ENCODE measurements around the gene TMEM174.

The TMEM174 gene

DNA sequence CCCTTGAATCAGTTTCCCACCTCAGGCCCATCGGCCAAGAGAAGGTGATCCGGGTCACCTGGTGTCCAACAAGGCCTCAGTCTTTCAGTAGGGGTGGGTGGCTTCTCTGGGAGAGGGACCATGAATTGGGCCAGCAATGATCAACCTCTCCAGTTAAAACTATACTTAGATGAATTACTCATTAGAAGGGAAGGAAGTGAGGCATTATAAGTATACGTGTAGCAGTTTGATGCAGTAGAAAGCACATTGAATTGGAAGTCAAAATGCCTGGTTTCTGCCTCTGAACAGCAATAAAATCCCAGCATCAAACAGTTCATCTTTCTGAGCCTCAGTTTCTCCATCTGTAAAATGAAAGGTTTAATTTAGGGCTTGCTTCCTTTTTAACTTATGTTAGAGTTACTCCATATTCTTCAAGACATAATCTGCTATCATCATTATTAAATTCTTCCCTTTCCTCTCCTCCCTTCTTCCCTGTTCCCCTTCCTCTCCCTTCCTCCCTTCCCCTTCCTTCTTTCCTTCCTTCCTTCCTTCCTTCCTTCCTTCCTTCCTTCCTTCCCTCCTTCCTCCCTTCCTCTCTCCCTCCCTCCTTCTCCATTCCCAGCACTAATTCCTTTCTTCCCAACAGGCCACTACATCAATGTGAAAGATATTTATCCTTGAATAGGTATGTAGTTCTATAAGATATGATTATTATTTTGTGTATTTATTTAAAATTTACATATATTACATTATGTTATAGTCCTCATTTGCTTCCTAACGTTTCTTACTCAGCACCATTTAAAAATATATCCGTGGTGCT is 18.6 kb upstream of the TMEM174 start:
- DNase-seq, result no peak

GRCh38 chr5:73155271-73156222 is 17.4 kb upstream of the TMEM174 start:
- no peak for DNase-seq

GRCh38 chr5:73157414-73158303 is 15.3 kb upstream of the TMEM174 start:
- no peak for DNase-seq

GRCh38 chr5:73158313-73158712 is 14.7 kb upstream of the TMEM174 start:
- peak; percentile 33 for DNase-seq

DNA sequence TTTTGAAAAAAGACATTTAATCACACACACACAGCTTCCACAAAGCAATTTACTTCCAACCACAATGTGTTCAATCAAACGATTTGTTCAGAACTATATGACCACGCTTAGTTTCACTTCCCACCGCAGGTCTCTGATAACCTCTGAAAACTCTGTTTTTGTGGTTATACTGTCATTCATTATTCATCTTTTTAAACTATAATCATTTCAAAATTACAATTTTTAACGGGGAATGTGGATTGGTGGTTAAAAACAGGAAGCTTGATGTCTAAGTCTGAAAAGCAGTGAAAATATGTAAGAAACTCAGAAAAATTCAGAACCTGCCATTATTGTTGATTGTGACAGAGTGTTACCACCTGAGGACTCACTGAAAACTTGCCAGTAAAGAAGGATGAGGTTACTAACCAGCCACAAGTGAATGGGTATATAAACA is 12.7 kb upstream of the TMEM174 start:
- DNase-seq, result no peak

- DNase-seq, result no peak
Observed at GRCh38 chr5:73170522-73170921, 2.5 kb upstream of the TMEM174 start.

DNA sequence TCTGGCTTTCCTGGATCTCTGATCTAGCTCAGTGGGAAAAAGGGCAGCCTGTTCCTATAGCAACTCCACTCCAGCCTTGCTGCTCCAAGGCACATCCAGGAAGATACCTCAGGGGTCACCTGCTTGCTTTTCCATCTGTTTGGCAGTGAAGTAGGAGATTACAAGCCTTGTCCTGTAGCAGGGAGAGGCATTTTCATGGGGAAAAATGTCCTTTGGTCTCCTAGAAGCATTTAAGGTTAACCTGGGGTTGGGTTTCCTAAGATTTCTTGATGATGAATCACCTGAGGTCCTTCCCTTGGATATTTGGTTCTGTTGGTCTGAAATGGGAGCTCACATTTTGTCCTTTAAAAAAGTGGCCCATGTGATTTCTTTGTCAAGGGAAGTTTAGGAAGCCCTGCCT is 1.5 kb upstream of the TMEM174 start:
- no peak for DNase-seq

DNA sequence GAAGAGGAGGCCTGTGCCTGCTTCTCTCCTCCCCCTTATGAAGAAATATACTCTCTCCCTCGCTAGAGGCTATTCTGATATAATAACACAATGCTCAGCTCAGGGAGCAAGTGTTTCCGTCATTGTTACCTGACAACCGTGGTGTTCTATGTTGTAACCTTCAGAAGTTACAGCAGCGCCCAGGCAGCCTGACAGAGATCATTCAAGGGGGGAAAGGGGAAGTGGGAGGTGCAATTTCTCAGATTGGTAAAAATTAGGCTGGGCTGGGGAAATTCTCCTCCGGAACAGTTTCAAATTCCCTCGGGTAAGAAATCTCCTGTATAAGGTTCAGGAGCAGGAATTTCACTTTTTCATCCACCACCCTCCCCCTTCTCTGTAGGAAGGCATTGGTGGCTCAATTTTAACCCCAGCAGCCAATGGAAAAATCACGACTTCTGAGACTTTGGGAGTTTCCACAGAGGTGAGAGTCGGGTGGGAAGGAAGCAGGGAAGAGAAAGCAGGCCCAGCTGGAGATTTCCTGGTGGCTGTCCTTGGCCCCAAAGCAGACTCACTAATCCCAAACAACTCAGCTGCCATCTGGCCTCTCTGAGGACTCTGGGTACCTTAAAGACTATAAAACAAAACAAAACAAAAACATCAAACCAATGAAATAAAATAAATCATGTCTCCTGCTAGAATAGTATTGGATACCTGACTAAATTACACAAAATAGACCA is 1.3 kb downstream of the TMEM174 start:
- DNase-seq, result no peak

DNA sequence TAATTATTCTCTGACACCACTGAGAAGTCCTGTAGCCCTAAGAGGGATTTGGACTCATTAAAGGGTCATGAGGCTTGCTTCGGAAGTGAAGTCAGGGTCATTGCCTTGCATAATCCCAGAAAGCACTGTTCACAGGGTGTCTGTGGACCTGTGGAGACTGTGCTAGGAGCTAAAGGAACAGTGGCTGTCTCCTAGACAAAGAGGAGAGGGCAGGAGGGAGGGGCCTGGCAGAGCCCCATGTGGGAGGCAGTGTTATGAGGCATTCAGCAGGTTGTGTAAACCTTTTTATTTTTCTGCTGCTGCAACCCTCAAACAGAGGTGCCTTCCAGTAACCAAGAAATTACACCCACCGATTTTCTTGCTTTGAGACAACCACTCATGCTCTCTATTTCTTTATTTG is 3.3 kb downstream of the TMEM174 start:
- no peak for DNase-seq

GRCh38 chr5:73178265-73178664 is 5.3 kb downstream of the TMEM174 start:
- no peak for DNase-seq

GRCh38 chr5:73179730-73180129 is 6.7 kb downstream of the TMEM174 start:
- DNase-seq, result no peak

DNA sequence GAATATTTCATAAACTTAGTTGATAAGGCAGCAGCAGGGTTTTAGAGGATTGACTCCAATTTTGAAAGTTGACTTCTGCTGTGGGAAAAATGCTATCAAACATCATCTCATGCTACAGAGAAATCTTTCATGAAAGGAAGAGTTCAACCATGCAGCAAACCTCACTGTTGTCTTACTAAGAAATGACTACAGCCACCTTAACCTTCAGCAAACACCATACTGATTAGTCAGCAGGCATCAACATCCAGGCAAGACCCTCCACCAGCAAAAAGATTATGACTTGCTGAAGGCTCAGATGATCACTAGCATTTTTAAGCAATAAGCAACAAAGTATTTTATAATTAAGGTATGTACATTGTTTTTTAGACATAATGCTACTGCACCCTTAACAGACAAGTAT is 7.6 kb downstream of the TMEM174 start:
- DNase-seq, result no peak

DNA sequence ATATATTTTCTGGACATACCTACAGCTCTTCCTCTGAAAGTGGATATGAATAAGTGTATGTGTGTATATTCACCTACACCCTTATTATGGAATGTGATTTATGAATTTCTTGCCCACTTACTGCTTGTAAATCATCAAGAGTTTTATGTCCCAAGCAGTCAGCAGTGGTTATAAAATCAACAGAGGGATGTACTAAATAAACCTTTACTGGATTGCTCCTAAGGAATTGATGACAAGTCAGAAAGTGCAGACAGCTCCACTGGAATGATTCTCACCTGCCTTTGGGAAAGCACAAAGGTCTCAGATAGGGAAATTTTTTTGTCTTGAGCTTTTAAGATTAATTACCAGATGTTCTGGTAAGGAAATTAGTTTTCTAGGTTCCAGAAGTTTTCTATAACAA is 9.3 kb downstream of the TMEM174 start:
- DNase-seq, result no peak

GRCh38 chr5:73183000-73183399 is 10.0 kb downstream of the TMEM174 start:
- DNase-seq, result no peak

GRCh38 chr5:73183481-73183891 is 10.5 kb downstream of the TMEM174 start:
- no peak for DNase-seq

DNA sequence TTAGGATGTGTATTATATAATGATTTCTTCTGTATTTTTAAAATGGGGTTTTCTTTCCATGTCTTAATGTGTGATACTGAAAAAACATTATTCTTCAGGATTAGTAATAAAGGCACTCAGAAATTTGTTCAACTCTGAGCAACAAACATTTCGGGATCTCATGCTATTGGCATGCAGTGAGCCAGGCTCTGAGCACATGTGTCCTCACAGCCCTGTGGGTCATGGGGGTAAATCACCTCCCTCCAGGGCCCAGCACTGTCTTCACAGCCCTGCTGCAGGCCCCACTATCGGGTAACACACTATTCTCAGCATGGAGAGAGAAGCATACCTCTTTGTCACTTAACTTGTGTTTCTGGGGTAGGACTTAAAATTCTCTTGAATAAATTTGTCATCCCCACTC is 14.0 kb downstream of the TMEM174 start:
- no peak for DNase-seq

DNA sequence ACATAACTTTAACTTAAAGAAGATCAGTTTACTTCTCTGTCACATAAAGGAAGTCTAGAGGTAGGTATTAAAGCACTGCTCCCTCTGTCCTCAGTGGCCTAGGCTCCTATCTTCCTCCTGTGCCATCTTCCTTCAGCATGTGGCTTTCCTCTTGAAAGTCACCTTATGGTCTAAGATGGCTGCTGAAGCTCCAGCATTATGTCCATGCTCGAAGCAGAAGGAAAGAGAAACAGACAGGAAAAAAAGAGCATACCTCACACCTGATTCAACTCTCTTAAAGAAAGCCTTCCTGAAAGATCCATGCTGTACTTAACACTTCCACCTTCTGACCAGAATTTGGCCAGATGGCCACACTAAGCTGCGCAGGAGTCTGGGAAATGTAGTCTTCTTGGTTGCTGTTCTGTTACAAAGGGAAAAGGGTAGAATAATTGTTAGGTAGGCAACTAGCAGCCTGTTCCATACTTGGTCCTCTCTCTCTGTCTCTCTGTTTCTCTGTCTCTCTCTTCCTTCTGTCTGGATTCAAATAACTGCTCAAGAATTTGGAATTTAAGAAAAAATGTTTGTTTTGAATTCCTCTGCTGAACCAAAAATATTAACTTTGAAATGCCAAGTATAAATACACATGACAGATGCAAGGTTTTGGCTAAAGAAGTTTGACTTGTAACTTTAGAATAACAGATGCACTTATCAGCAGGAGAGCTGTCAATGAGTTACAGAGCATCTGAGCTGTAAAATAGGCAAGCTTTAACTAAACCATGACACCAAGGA is 16.0 kb downstream of the TMEM174 start:
- no peak for DNase-seq

GRCh38 chr5:73189871-73190376 is 16.9 kb downstream of the TMEM174 start:
- DNase-seq, result no peak

GRCh38 chr5:73192370-73192769 is 19.4 kb downstream of the TMEM174 start:
- DNase-seq, result no peak

DNA sequence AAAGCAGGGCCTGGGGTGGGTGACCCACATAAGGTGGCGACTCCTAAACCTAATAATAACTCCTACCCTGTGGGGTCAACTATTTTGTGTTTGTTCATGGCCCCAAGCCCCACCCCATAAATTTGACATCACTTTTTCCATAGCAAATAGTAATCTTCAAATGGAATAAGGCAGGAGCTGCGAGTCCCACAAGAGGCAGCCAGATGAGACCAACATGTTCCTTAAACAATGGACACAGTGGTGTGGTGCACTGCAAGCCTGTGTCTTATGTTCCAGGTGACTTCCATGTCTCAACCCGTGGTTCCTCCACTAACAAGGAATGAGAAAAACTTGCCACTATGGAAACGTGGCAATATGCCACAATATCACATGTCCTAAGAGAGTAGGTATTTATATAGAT is 20.6 kb downstream of the TMEM174 start:
- no peak for DNase-seq

- DNase-seq, result no peak
Observed at GRCh38 chr5:73196201-73196600, 23.2 kb downstream of the TMEM174 start.

Data from DMS79 (cell line).